CD4-positive, alpha-beta T cell (primary cell): Measurements from ENCODE around the gene ATP8A1. TPM values are rescaled to one million over a fixed set of nuclear protein-coding genes. Genes with fewer than 3 reads are reported as not detected.

Experiments
- ATAC-seq: fragments of 200-7000 bp; cut with Tn5 transposase; one replicate; pipeline ENCODE4 v1.10.0; 2022; ENCODE audit warnings: mild to moderate bottlenecking; ENCODE audit not compliant: poor library complexity
- CTCF ChIA-PET: fragments of 350-600 bp; sonication (Branson Sonifier 250); formaldehyde crosslinking; loops from one replicate; lab custom pipeline; 2021; ENCODE audit warnings: antibody characterized with exemption, inconsistent platforms; lab: Charles Lee
- POLR2A ChIA-PET: fragments of 350-600 bp; sonication (Branson Sonifier 250); formaldehyde crosslinking; loops from one replicate; lab custom pipeline; 2021; ENCODE audit warnings: antibody characterized with exemption, inconsistent platforms; lab: Charles Lee
- DNase-seq, 14 experiments: peaks; one replicate each; pipeline ENCODE4 v3.0.0-alpha.2; 2013 to 2020; ENCODE audit warnings: mixed read lengths in 2 of 14
- H3K27ac ChIP-seq, 2 donors: one replicate each; pipeline versions ENCODE4 v1.5.1 to v1.7.0; 2013; ENCODE audit warnings: low read length in 2 of 2, low read depth in 1 of 2, mild to moderate bottlenecking in 1 of 2
- H3K27me3 ChIP-seq, 2 experiments: 1 replicate in 1 of 2; 2 replicates in 1 of 2; pipeline versions ENCODE4 v1.6.1 to v1.7.0; 2013; ENCODE audit warnings: low read length in 2 of 2, control low read depth in 1 of 2, mild to moderate bottlenecking in 1 of 2, moderate library complexity in 1 of 2; ENCODE audit not compliant: insufficient read depth in 2 of 2, control insufficient read depth in 1 of 2
- H3K36me3 ChIP-seq: one replicate; pipeline ENCODE4 v1.6.1; 2013; ENCODE audit warnings: low read length, control low read depth; ENCODE audit not compliant: insufficient read depth
- H3K4me1 ChIP-seq: one replicate; pipeline ENCODE4 v1.6.1; 2013; ENCODE audit warnings: low read length, control low read depth; ENCODE audit not compliant: insufficient read depth
- H3K4me3 ChIP-seq: one replicate; pipeline ENCODE4 v1.5.1; 2013; ENCODE audit warnings: mild to moderate bottlenecking, low read length, moderate library complexity
- H3K9me3 ChIP-seq, 2 experiments: 1 replicate in 1 of 2; 2 replicates in 1 of 2; pipeline versions ENCODE4 v1.6.1 to v1.7.0; 2013; ENCODE audit warnings: low read length in 2 of 2, mild to moderate bottlenecking in 2 of 2, control low read depth in 1 of 2, moderate library complexity in 1 of 2; ENCODE audit not compliant: control insufficient read depth in 1 of 2, insufficient read depth in 1 of 2
- H3K27ac Mint-ChIP-seq: one replicate; pipeline ENCODE4 v1.8.0; 2020; ENCODE audit warnings: mixed read lengths
- H3K27me3 Mint-ChIP-seq: one replicate; pipeline ENCODE4 v1.8.0; 2021; ENCODE audit warnings: mixed read lengths
- H3K36me3 Mint-ChIP-seq: one replicate; pipeline ENCODE4 v1.8.0; 2021; ENCODE audit warnings: low read depth, mixed read lengths
- H3K4me1 Mint-ChIP-seq: one replicate; pipeline ENCODE4 v1.8.0; 2021; ENCODE audit warnings: low read depth, mixed read lengths
- H3K4me3 Mint-ChIP-seq: one replicate; pipeline ENCODE4 v1.8.0; 2020; ENCODE audit warnings: mild to moderate bottlenecking, mixed read lengths
- H3K9me3 Mint-ChIP-seq: one replicate; pipeline ENCODE4 v1.8.0; 2020; ENCODE audit warnings: mixed read lengths
- CTCF ChIP-seq: fragments of 200-600 bp; IDR thresholded peaks from one replicate; pipeline ENCODE4 v1.8.0; 2022; ENCODE audit warnings: antibody characterized with exemption, mild to moderate bottlenecking
- intact Hi-C, 2 experiments: fragments of 100-400 bp; cut with DNase I in 1 of 2; cut with micrococcal nuclease in 1 of 2; formaldehyde crosslinking; loops; one replicate each; pipeline versions ENCODE4 v1.15.1 to v1.9.0; 2023 to 2025; cut with DNase I, micrococcal nuclease
- total RNA-seq, 174 experiments: library from RNA in 2 of 174; stranded (reverse) in 2 of 174; gene quantifications; one replicate each; pipeline ENCODE4 v1.2.3 and lab custom pipeline; 2021 to 2026

Gene ATP8A1
- total RNA-seq, 2 experiments from 2014 or later: 44.9 to 45.5 TPM

- ChIA-PET POLR2A (no interaction called here), CTCF (no interaction called here)
- Mint-ChIP-seq H3K36me3 (peaks cover 80% of the 10 kb centered on the region), H3K27ac (no peak overlapping the region), H3K9me3 (no peaks in the 10 kb centered on the region), H3K4me1 (no peaks in the 10 kb centered on the region), H3K27me3 (no peaks in the 10 kb centered on the region), H3K4me3 (no peak overlapping the region)
- ATAC-seq (no peak), DNase-seq (no peak)
- intact Hi-C loops: no loop called here
- no peaks in the 10 kb centered on the region for H3K27me3 ChIP-seq
- no peak overlapping the region for H3K27ac ChIP-seq
- H3K4me3 ChIP-seq: no peak overlapping the region
- H3K9me3 ChIP-seq: no peaks in the 10 kb centered on the region
- no peaks in the 10 kb centered on the region for H3K4me1 ChIP-seq
- TF ChIP-seq CTCF: no peak
- peaks cover 36% of the 10 kb centered on the region for H3K36me3 ChIP-seq
These were observed 236.8 kb downstream of the ATP8A1 start for GRCh38 chr4:42420140-42420539.

- Histone ChIP-seq H3K27ac (no peak overlapping the region), H3K4me1 (no peaks in the 10 kb centered on the region), H3K9me3 (no peaks in the 10 kb centered on the region), H3K4me3 (no peak overlapping the region), H3K36me3 (peaks cover 43% of the 10 kb centered on the region), H3K27me3 (no peaks in the 10 kb centered on the region)
- ATAC-seq: no peak
- TF ChIP-seq CTCF: no peak
- CTCF ChIA-PET: interaction anchor here (0.6 kb wide), 1 partner anchor 78 kb away, joined by 3 read pairs; no protein-coding TSS in a partner anchor
- Mint-ChIP-seq H3K27me3 (no peaks in the 10 kb centered on the region), H3K4me3 (no peak overlapping the region), H3K4me1 (no peaks in the 10 kb centered on the region), H3K36me3 (peaks cover 96% of the 10 kb centered on the region), H3K27ac (no peak overlapping the region), H3K9me3 (no peaks in the 10 kb centered on the region)
- intact Hi-C loops: no loop called here
- DNase-seq: no peak
- POLR2A ChIA-PET: no interaction called here
These were observed 239.4 kb downstream of the ATP8A1 start for GRCh38 chr4:42417550-42417949.

- Mint-ChIP-seq H3K27me3 (no peaks in the 10 kb centered on the region), H3K36me3 (peaks cover 94% of the 10 kb centered on the region), H3K27ac (no peak overlapping the region), H3K4me3 (no peak overlapping the region), H3K4me1 (no peaks in the 10 kb centered on the region), H3K9me3 (no peaks in the 10 kb centered on the region)
- intact Hi-C loops: no loop called here
- H3K4me3 ChIP-seq: no peak overlapping the region
- H3K4me1 ChIP-seq: no peaks in the 10 kb centered on the region
- no peaks in the 10 kb centered on the region for H3K27me3 ChIP-seq
- H3K27ac ChIP-seq: no peak overlapping the region
- DNase-seq (no peak), ATAC-seq (no peak)
- H3K36me3 ChIP-seq: peaks cover 38% of the 10 kb centered on the region
- ChIA-PET CTCF (no interaction called here), POLR2A (no interaction called here)
- no peak for TF ChIP-seq CTCF
- H3K9me3 ChIP-seq: no peaks in the 10 kb centered on the region
These were observed 240.9 kb downstream of the ATP8A1 start for GRCh38 chr4:42416017-42416416.
